GM21367 (cell line): ENCODE results near the gene MCL1.
A peak's percentile ranks its signal among the peaks of the same experiment; 100 is the strongest.
"Not testable (repeated sequence)": the region's sequence is repeated elsewhere in the genome, so short reads cannot be mapped to it uniquely, and the experiment has no call there.

ENCODE experiments used
- ATAC-seq: cut with Tn5 transposase; IDR thresholded peaks from one replicate; pipeline ENCODE4 v1.9.1; 2021; ENCODE audit not compliant: unreplicated experiment

MCL1 gene

DNA sequence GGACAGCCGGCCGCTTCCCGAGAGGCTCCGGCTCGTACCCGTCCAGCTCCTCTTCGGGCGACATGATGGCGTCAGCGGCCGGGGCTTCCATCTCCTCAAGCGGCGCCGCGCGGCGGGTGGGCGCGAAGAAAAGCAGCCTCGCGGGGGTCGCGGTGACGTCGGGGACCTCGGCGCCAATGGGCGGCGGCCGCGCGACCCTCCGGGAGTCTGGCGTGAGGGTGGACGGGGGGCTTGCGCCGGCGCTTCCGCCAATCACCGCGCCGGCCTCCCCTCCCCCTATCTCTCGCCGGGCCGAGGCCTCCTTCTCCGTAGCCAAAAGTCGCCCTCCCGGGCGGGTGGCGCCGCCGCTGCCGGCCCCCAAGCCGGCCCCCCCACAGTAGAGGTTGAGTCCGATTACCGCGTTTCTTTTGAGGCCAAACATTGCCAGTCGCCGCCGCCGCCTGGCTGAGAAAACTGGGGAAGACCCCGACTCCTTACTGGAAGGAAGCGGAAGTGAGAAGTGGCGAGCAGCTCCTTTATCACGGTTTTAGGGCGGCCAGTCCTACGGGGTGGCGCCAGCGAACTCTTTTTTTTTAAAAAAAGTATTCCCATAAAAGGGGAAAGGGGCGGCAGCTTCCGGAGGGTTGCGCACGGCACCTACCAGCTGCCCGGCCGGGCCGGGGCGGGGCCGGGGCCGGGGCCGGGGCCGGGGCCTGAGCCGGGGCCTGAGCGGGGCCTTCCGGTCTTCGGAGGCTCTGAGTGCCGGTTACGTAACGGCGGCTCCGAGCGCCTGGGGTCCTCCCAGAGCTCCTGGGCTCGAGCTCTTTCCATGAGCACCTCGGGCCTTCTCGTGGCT lies at the start of gene MCL1:
Gene MCL1, minus strand, starts transcription at position 501 of the 835 bp plus-strand sequence. Its CDS starts 80 bp downstream, at position 421.
- peak; percentile 86 for ATAC-seq

DNA sequence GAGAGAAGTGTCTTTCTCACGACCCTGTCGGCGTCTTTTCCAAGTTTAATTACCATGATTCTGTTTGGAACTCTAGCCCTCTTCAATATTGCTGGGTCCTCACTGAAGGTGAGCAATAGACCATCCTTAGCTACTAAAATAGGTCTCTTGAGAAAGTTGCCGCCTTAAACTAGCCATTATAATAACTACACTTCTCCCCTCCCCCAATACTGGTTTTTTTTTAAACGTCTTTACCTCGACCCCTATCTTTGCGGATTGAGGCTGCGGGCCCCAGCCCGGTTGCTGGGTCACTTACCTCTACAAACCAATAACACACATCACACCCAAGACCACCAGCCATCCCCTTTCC lies 49.3 kb upstream of the MCL1 start:
- ATAC-seq, result no peak

- no peak for ATAC-seq
Measured at GRCh38 chr1:150627826-150628410, 48.5 kb upstream of the MCL1 start.

GRCh38 chr1:150626150-150626549 lies 46.7 kb upstream of the MCL1 start:
- ATAC-seq, result no peak

- ATAC-seq, result not testable (repeated sequence)
Measured at GRCh38 chr1:150624546-150624945, 45.1 kb upstream of the MCL1 start.

DNA sequence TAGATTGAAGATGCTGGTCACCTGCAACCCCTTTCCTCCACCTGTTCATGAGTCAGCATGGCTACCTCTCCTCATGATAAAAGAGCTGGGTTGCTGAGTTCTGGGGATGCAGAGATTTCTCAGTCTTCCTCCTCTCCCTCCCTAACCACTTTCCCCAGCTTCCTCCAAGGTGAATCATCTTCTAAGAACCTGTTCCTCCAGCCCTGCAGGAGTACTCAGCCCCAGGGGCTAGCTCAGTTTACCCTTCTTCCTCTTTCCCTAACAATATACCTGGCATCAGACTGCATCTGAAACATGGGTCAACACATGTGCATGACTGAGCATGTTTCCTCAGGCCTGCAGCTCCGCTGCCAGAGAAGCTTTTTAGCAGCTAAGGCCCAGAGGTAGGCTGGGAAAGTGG lies 44.7 kb upstream of the MCL1 start:
- ATAC-seq, result not testable (repeated sequence)

- ATAC-seq, result no peak
Measured at GRCh38 chr1:150622303-150622975, 43.0 kb upstream of the MCL1 start.

- ATAC-seq, result no peak
Measured at GRCh38 chr1:150621497-150622302, 42.3 kb upstream of the MCL1 start.

DNA sequence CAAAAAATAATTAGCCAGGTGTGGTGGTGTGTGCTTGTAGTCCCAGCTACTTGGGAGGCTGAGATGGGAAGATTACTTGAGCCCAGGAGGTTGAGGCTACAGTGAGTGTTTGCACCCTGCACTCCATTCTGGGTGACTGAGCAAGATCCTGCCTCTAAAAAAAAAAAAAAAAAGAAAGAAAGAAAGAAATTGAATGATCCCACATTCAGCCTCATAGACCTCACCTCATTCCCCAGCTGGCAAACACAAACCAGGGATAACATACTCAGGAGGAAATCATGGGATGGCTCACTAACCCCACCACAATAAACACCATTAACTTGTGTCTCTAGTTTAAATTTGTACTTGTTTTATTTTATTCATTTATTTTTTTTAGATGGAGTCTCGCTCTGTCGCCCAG lies 41.5 kb upstream of the MCL1 start:
- ATAC-seq, result no peak

GRCh38 chr1:150619576-150620509 lies 40.4 kb upstream of the MCL1 start:
- ATAC-seq, result no peak

- ATAC-seq, result no peak
Measured at GRCh38 chr1:150615346-150616201, 36.2 kb upstream of the MCL1 start.

GRCh38 chr1:150613061-150613920 lies 33.9 kb upstream of the MCL1 start:
- no peak for ATAC-seq

GRCh38 chr1:150612014-150612345 lies 32.6 kb upstream of the MCL1 start:
- ATAC-seq, result no peak

DNA sequence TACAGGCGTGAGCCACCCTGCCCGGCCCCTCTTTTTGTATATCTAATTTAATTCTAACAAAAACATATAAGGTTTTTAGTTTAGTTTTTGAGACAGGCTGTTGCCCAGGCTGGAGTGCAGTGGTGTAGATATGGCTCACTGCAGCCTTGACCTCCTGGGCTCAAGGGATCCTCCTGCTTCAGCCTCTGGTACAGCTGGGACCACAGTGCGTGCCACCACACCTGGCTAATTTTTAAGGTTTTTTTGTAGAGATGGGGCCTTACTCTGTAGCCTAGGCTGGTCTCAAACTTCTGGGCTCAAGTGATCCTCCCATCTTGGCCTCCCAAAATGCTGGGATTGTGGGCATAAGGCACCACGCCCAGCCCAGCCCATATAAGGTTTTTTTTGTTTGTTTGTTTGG lies 31.2 kb upstream of the MCL1 start:
- no peak for ATAC-seq

DNA sequence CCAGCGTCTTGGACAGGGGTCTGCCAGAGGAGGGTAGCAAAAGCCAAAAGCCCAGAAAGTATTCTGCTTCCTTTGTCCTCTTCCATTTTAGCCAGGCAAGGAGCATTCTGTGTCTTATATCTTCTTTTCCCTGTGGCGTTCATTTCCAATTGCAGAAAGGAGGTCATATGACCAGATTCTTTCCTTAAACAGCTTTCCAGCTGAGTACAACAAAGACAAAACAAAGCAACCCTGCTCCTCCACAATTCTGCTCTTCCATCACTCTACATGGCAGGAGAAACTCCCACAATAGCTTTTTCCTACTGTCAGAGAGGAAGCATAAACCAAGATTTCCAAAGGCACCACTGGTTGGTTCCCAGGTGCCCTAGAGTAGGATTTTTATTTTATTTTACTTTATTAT lies 30.3 kb upstream of the MCL1 start:
- ATAC-seq, result no peak

GRCh38 chr1:150606463-150607142 lies 27.2 kb upstream of the MCL1 start:
- no peak for ATAC-seq

- not testable (repeated sequence) for ATAC-seq
Measured at GRCh38 chr1:150605451-150605731, 26.0 kb upstream of the MCL1 start.

- ATAC-seq, result no peak
Measured at GRCh38 chr1:150604226-150604588, 24.8 kb upstream of the MCL1 start.
